ENCODE measurements around the gene FBF1. TPM values are rescaled to one million over a fixed set of nuclear protein-coding genes. Genes with fewer than 3 reads are reported as not detected.
"Not testable (repeated sequence)": the region's sequence is repeated elsewhere in the genome, so short reads cannot be mapped to it uniquely, and the experiment has no call there.

FBF1 gene
- total RNA-seq, 1 experiment from 2014 or later: 8.0 TPM

- no peak for DNase-seq (ENCODE audit: low read depth)
Measured at GRCh38 chr17:75895370-75896155, 45.3 kb downstream of the FBF1 start.

GRCh38 chr17:75894049-75894733 is 46.7 kb downstream of the FBF1 start:
- DNase-seq (ENCODE audit: low read depth): no peak

DNA sequence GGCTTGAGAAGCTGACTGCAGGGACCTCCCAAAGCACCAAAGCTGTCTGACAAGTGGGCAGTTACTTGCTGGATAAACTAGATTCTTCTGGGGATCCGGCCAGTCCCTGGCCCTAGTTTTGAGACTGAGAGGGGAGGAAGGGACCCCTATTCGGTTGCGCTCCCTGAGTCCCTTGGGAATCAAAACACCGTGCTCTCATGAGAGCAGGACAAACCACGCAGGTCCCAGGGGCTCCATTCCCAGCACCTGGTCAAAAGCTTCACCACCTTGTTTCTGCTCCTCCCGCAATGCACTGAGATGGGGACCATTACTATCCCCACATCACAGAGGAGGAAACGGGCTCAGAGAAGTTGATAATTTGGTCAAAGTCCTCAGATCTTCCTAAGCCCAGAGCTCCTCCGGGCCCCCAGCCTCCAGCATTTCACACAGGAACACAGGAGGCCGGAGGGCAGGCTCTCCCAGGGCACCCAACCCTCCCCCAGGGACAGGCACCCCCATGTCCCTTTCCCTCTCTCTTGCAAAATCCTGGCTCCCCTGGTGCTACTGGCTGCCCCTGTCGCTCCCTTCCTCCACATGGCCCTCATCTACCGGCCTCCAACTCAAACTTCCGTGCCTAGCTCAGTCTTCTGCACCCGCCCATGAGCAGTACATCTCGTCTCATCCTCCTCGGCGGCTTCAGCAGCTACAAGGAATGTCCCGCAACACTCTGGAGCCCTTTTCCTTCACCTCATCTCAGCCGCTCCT is 47.4 kb downstream of the FBF1 start:
- no peak for DNase-seq (ENCODE audit: low read depth)

GRCh38 chr17:75892556-75893224 is 48.2 kb downstream of the FBF1 start:
- no peak for DNase-seq (ENCODE audit: low read depth)

- no peak for DNase-seq (ENCODE audit: low read depth)
Measured at GRCh38 chr17:75891605-75892555, 49.0 kb downstream of the FBF1 start.

DNA sequence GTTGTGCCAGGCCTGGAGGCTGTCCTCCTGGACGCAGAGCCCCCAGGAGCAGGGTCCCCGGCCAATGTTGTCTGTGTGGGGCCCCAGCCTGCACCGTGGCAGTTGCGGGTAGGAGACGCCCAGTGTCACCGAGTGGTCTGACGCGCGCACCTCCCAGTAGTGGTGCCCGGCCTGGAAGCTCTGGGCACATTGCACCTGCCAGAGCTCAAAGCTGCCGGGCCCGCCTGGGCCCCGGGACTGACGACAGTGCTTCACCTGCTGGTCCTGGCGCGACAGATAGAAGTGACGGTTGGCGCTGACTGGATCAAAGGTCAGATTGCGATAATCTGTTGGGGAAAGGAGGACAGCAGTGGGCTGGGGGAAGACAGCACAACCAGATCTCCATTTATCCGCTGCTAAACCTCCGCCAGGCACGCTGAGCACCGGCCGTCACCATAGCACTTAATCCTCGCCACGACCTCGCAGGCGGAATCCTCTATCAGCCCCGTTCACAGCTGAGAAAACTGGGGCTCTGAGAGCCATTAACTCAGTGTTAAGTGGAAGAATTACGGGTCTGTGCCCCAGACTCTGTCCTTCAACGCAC is 49.7 kb downstream of the FBF1 start:
- DNase-seq (ENCODE audit: low read depth): no peak

GRCh38 chr17:75889454-75889853 is 51.4 kb downstream of the FBF1 start:
- no peak for DNase-seq (ENCODE audit: low read depth)

DNA sequence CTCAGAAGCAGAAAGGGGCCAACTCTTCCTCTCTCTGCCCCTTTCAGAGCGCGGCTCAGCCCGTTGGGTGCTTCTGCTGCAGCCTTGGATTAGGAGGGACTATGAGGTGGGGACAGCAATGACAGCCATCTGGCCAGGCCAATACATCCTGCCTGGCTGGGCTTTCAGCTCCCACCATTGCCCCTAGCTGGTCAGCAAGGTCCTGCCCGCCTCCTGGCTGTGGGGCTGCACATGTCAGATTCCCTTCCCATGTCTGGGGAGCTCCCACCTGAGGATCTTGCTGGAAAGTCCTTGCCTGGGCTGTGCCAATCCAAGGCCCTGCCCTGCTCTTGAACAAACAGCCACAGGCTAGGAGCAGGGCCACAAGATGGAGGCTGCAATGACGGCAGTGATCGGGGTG is 52.4 kb downstream of the FBF1 start:
- DNase-seq (ENCODE audit: low read depth): no peak

GRCh38 chr17:75885860-75886259 is 55.0 kb downstream of the FBF1 start:
- not testable (repeated sequence) for DNase-seq (ENCODE audit: low read depth)

DNA sequence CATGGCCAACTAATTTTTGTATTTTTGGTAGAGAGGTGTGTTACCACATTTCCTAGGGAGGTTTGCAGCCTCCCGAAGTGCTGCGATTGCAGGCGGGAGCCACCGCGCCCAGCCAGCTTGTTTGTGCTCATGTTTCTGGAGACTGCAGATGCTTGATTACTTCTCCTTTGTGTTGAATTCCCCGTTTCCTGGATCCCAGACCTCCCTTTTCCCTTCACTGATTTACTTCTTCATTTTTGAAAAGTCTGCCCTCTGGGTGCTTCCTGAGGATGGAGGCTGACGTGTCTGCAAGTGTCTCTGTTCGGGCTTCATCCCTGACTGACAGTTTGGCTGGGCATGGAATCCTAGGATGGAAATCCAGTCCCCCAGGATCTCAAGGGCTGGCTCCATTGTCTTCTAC is 55.4 kb downstream of the FBF1 start:
- DNase-seq (ENCODE audit: low read depth): no peak

DNA sequence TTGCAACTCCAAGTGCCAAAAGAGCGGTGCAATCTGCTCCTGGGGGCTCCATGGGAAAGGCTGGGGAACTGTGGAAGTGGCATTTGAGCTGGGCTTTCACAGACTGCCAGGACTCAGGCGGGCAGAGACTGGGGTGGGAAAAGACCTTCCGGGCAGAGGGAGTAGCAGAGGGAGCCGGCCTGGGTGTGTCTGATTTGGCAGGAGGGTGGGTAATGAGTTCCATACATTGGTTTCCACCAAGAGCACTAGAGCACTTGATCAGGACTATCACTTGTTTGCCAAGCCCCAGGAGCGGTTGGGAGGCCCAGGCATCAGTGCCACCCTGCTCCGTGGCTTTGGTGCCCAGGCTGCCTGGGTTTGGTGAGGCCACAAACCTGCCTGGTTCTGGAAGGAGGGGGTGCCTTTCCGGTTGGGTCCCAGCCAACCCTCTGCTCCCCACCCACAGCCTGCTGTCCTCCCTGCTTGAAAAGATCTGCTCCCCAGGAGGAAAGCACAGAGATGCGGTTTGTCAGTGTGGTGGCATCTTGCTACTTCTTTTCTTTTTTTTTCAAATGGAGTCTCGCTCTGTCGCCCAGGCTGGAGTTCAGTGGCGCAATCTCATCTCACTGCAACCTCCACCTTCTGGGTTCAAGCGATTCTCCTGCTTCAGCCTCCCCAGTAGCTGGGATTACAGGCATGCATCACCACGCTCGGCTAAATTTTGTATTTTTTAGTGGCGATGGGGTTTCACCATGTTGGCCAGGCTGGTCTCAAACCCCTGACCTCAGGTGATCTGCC is 59.0 kb downstream of the FBF1 start:
- DNase-seq (ENCODE audit: low read depth): no peak

DNA sequence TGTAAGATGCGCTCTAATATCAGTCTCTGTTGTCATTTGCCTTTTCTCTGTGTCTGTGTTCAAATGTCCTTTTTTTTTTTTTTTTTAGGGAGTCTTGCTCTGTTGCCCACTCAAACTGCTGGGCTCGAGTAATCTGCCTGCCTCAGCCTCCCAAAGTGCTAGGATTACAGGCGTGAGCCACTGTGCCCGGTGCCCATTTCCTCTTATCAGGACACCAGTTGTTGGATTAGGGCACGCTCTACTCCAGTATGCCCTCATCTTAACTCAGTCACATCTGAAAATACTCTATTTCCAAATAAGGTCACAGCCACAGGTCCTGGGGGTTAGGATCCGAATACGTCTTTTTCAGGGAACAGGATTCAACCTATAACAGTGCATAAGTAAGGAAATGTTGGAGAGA is 60.6 kb downstream of the FBF1 start:
- no peak for DNase-seq (ENCODE audit: low read depth)

DNA sequence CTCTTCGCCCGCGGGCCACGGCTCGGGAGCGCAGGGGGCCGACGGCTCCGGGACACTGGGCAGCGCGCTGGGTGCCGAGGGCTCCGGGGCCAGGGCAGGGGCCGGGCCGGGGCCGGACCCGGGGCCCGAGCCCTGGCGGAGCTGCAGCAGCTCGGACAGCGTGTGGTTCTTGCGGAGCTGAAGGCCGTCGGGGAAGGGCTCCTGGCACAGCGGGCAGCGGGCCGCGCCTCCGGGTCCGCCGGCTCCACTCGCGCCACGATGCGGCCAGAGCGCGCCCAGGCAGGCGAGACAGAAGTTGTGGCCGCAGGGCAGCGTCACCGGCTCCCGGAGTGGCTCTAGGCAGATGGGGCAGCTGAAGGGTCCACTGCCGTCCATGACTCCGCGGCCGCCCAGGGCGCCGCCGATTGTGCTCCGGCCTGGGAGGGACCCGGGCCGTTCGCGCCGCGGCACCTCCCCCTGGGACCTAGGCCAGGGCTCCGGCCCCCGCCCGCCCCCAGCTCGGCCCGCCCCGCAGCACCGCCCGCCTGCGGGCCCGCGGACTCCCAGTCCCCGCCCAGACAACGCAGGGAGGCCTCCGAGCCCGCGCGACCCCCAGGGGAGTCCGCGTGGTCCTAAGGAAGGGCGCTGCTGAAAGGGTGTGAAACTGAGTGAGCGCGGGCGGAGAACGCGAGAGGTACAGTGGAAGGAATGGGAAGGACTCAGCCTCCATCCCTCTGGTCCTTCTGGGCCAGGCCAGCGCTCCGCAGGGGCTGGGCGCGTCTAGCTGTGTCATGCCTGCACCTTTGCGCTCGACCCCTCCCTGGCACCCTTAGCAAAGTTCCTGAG is 62.5 kb downstream of the FBF1 start, which contains the start of gene TRIM47:
TRIM47 (minus strand) TSS at position 408 of the 825 bp plus-strand sequence; CDS start at position 375, 33 bp downstream.
- DNase-seq (ENCODE audit: low read depth): peak; percentile 65

DNA sequence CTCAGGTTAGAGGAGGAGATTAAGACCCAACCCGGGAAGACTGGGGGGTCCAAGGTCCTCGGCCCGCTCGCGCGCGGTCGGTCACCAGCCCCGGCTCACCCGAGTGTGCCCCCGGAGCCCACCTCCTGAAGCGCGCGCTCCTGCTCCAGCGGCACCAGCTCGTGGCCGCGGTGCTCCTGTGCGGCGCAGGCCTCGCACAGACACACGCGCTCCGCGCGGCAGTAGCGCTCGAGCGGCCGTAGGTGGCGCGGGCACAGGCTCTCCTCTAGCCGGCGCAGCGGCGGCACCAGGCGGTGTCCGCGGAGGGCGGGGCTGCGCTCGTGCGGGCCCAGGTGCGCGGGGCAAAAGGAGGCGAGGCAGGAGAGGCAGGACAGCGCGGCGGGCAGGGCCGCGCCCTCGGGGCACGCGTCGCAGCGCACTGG is 63.1 kb downstream of the FBF1 start:
- peak; percentile 90 for DNase-seq (ENCODE audit: low read depth)

DNA sequence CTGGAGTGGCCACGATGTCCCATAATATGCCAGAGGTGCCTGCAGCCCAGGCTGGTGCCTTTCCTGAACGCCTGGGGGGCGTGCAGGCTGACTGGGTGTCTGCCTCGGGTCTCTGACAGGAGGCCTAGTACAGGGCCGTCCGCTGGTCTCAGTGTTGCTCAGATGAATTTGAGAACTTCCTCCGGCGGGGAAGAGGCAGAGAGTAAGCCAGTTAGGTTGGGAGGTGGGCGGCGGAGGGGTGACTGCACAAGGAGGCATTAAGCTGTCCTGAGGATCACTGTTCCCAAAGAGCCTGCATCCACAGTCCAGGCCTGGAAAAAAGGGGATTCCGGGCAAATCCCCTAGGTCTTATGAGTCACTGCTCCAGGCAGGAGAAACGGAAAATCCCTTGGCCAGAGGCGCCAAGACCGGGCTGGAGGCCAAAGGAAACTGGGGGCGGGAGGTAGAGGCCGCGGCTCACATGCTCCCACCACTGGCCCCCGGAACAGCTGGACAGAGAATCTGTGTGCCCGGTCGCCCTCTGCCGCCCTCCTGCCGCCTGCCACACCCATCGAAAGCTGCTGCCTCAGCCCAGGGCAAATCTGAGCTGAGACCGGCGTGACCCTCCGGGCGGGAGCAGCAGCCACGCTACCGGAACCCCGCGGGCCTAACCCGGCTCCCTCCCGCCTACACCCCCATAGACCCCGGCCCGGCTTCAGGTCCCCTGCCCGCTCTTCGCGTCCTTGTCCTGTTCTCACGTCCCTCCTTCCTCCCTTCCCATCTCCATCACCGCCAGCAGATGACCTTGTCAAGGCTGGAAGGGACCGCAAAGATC is 63.7 kb downstream of the FBF1 start:
- peak; percentile 97 for DNase-seq (ENCODE audit: low read depth)

- peak; percentile 73 for DNase-seq (ENCODE audit: low read depth)
Measured at GRCh38 chr17:75876190-75876937, 64.5 kb downstream of the FBF1 start.

- DNase-seq (ENCODE audit: low read depth): no peak
Measured at GRCh38 chr17:75875940-75876189, 65.0 kb downstream of the FBF1 start.

All from Daoy (cell line).